Transverse colon (tissue), 4 donors: ENCODE results near the gene PSKH1.

Source experiments
- CTCF ChIP-seq, 5 experiments: fragments of 200-600 bp in 3 of 5; fragments of 450-650 bp in 2 of 5; sonication (generic) in 3 of 5; IDR thresholded peaks; 1 replicate in 2 of 5; 2 replicates in 3 of 5; pipeline ENCODE4 v1.5.1; 2016 to 2017; ENCODE audit warnings: antibody characterized with exemption in 5 of 5, inconsistent platforms in 3 of 5, mild to moderate bottlenecking in 2 of 5, moderate library complexity in 1 of 5
- EP300 ChIP-seq: sonication (generic); formaldehyde crosslinking; IDR thresholded peaks from one replicate; pipeline ENCODE4 v1.6.1; 2017; ENCODE audit warnings: antibody characterized with exemption, low read depth
- POLR2A ChIP-seq: fragments of 450-650 bp; IDR thresholded peaks from one replicate; pipeline ENCODE4 v1.6.1; 2016; ENCODE audit warnings: antibody characterized with exemption, mild to moderate bottlenecking, moderate library complexity
- POLR2AphosphoS5 ChIP-seq, 3 donors: sonication (generic); formaldehyde crosslinking; IDR thresholded peaks; one replicate each; pipeline ENCODE4 v1.6.1; 2016; ENCODE audit warnings: antibody characterized with exemption in 3 of 3

- TF ChIP-seq POLR2AphosphoS5 (IDR thresholded peaks at IDR 0.05), result no peak
- TF ChIP-seq CTCF (IDR thresholded peaks at IDR 0.05), result no peak
- no peak for TF ChIP-seq POLR2A
- no peak for TF ChIP-seq EP300
Observed at GRCh38 chr16:67934306-67935100, 41.4 kb downstream of the PSKH1 start.
